ENCODE measurements around the gene PAFAH1B2.

GRCh38 chr11:117143390-117143789, 697 bp upstream of the PAFAH1B2 start:
- TF ChIP-seq CTCF (IDR thresholded peaks at IDR 0.05) (no peak), POLR2A (IDR thresholded peaks at IDR 0.05) (no peak)
